HG03469 (cell line): ENCODE measurements around the gene ACTR3C.

Experiments
- ATAC-seq: cut with Tn5 transposase; IDR thresholded peaks from one replicate; pipeline ENCODE4 v1.9.1; 2021; ENCODE audit warnings: mild to moderate bottlenecking, moderate library complexity, moderate number of reproducible peaks; ENCODE audit not compliant: unreplicated experiment

ACTR3C gene

GRCh38 chr7:150337179-150337578, 13.8 kb upstream of the ACTR3C start:
- ATAC-seq: no peak

GRCh38 chr7:150336746-150337145, 13.4 kb upstream of the ACTR3C start:
- no peak for ATAC-seq

- no peak for ATAC-seq
Observed at GRCh38 chr7:150335774-150336112, 12.4 kb upstream of the ACTR3C start.

GRCh38 chr7:150335108-150335773, 11.9 kb upstream of the ACTR3C start:
- ATAC-seq: no peak

GRCh38 chr7:150334108-150334507, 10.8 kb upstream of the ACTR3C start:
- ATAC-seq: no peak

GRCh38 chr7:150333659-150334058, 10.3 kb upstream of the ACTR3C start:
- ATAC-seq: no peak

- no peak for ATAC-seq
Observed at GRCh38 chr7:150332852-150333635, 9.7 kb upstream of the ACTR3C start.

GRCh38 chr7:150330211-150330885, 7.0 kb upstream of the ACTR3C start:
- no peak for ATAC-seq

- no peak for ATAC-seq
Observed at GRCh38 chr7:150329331-150330120, 6.2 kb upstream of the ACTR3C start.

- ATAC-seq: no peak
Observed at GRCh38 chr7:150327308-150327707, 4.0 kb upstream of the ACTR3C start.

- ATAC-seq: no peak
Observed at GRCh38 chr7:150326657-150327268, 3.4 kb upstream of the ACTR3C start.

- ATAC-seq: no peak
Observed at GRCh38 chr7:150325901-150326300, 2.6 kb upstream of the ACTR3C start.

- no peak for ATAC-seq
Observed at GRCh38 chr7:150325110-150325611, 1.8 kb upstream of the ACTR3C start.

GRCh38 chr7:150324373-150324961, 1.1 kb upstream of the ACTR3C start:
- ATAC-seq: no peak

GRCh38 chr7:150323682-150324372, 482 bp upstream of the ACTR3C start:
- no peak for ATAC-seq

- no peak for ATAC-seq
Observed at GRCh38 chr7:150322114-150322832, 1.1 kb downstream of the ACTR3C start.

GRCh38 chr7:150321788-150322113, 1.6 kb downstream of the ACTR3C start:
- no peak for ATAC-seq

- ATAC-seq: no peak
Observed at GRCh38 chr7:150317748-150318444, 5.4 kb downstream of the ACTR3C start.
